Endothelial cell of umbilical vein (primary cell): ENCODE measurements around the gene ADARB1. TPM values are rescaled to one million over a fixed set of nuclear protein-coding genes. Genes with fewer than 3 reads are reported as not detected.

Experiments used
- BruUV-seq: library from RNA; stranded (reverse); fragments of 400-500 nt; replicated peaks from 2 replicates; lab custom pipeline; 2021; lab: Mats Ljungman, UMichigan
- CTCF ChIA-PET: fragments of 300-600, 350-600 bp; sonication (Branson Sonifier 250); formaldehyde crosslinking; loops from one replicate; lab custom pipeline; 2021; ENCODE audit warnings: antibody characterized with exemption, inconsistent platforms; lab: Charles Lee
- POLR2A ChIA-PET: fragments of 300-600, 350-600 bp; sonication (Branson Sonifier 250); formaldehyde crosslinking; loops from one replicate; lab custom pipeline; 2021; ENCODE audit warnings: antibody characterized with exemption, inconsistent platforms; lab: Charles Lee
- DNase-seq: peaks from one replicate; pipeline ENCODE4 v3.0.0-alpha.2; 2011; ENCODE audit warnings: low read depth, low spot score
- FAIRE-seq: peaks from 2 replicates; lab custom pipeline; 2011; peaks lifted over from hg19 to GRCh38; lab: Jason Lieb, UNC
- H2AFZ ChIP-seq: 2 replicates; pipeline ENCODE4 v1.6.0; 2012; ENCODE audit warnings: low read depth, low read length, control low read depth, inconsistent platforms
- H3K27ac ChIP-seq: 2 replicates; pipeline ENCODE4 v1.5.1; 2011; ENCODE audit warnings: low read depth, mild to moderate bottlenecking, control low read depth, low read length, moderate library complexity; ENCODE audit not compliant: insufficient read depth
- H3K27me3 ChIP-seq, 2 experiments: 2 replicates each; pipeline versions ENCODE4 v1.6.0 to v1.6.1; 2011; ENCODE audit warnings: low read length in 2 of 2, mixed read lengths in 1 of 2; ENCODE audit not compliant: control insufficient read depth in 2 of 2, insufficient read depth in 2 of 2
- H3K36me3 ChIP-seq, 2 experiments: 2 replicates in 1 of 2; 3 replicates in 1 of 2; pipeline ENCODE4 v1.5.1; 2011; ENCODE audit warnings: low read length in 2 of 2, mild to moderate bottlenecking in 1 of 2, moderate library complexity in 1 of 2; ENCODE audit not compliant: control insufficient read depth in 2 of 2, insufficient read depth in 2 of 2; ENCODE audit errors: extremely low read depth in 1 of 2
- H3K4me1 ChIP-seq: 3 replicates; pipeline ENCODE4 v1.5.1; 2011; ENCODE audit warnings: mild to moderate bottlenecking, low read length; ENCODE audit not compliant: control insufficient read depth, insufficient read depth; ENCODE audit errors: extremely low read depth
- H3K4me2 ChIP-seq: 2 replicates; pipeline ENCODE4 v1.6.1; 2011; ENCODE audit warnings: low read length, control low read depth, mixed read lengths; ENCODE audit not compliant: insufficient read depth
- H3K4me3 ChIP-seq, 3 experiments: fragments of 200-600 bp in 1 of 3; sonication (generic), shearing (Covaris generic) in 1 of 3; replicated peaks in 1 of 3; 2 replicates each; pipeline ENCODE4 v1.5.1; 2011 to 2016; ENCODE audit warnings: control low read depth in 3 of 3, low read length in 3 of 3, mild to moderate bottlenecking in 2 of 3, inconsistent platforms in 1 of 3, low read depth in 1 of 3, moderate library complexity in 1 of 3; ENCODE audit not compliant: insufficient read depth in 1 of 3
- H3K79me2 ChIP-seq: 2 replicates; pipeline ENCODE4 v1.6.0; 2012; ENCODE audit warnings: low read length, inconsistent platforms; ENCODE audit not compliant: control insufficient read depth, insufficient read depth
- H3K9ac ChIP-seq: replicated peaks from 2 replicates; pipeline ENCODE3; 2011; ENCODE audit warnings: low read length, control low read depth; ENCODE audit not compliant: insufficient read depth; ENCODE audit errors: extremely low read depth
- H3K9me1 ChIP-seq: replicated peaks from 3 replicates; pipeline ENCODE4 v1.6.0; 2011; ENCODE audit warnings: mild to moderate bottlenecking, low read length; ENCODE audit not compliant: control insufficient read depth, insufficient read depth; ENCODE audit errors: extremely low read depth
- H3K9me3 ChIP-seq: replicated peaks from 2 replicates; pipeline ENCODE4 v1.5.1; 2012; ENCODE audit warnings: low read length, inconsistent platforms; ENCODE audit not compliant: control insufficient read depth, insufficient read depth
- H4K20me1 ChIP-seq: replicated peaks from 2 replicates; pipeline ENCODE3; 2011; ENCODE audit warnings: mild to moderate bottlenecking, low read length; ENCODE audit not compliant: control insufficient read depth, insufficient read depth; ENCODE audit errors: extremely low read depth
- EZH2 ChIP-seq: IDR thresholded peaks from 2 replicates; pipeline ENCODE4 v1.6.1; 2012; ENCODE audit warnings: borderline replicate concordance, low read depth, mild to moderate bottlenecking, moderate library complexity, low read length, inconsistent platforms; ENCODE audit not compliant: severe bottlenecking
- FOS ChIP-seq: IDR thresholded peaks from 2 replicates; pipeline ENCODE4 v1.6.1; 2011; ENCODE audit warnings: mild to moderate bottlenecking, low read length, moderate library complexity, borderline replicate concordance; ENCODE audit not compliant: insufficient read depth
- GATA2 ChIP-seq: IDR thresholded peaks from 2 replicates; pipeline ENCODE4 v1.7.0; 2011; ENCODE audit warnings: low read depth, mild to moderate bottlenecking, moderate library complexity, mixed read lengths, low read length; ENCODE audit not compliant: insufficient read length, insufficient read depth
- JUN ChIP-seq: IDR thresholded peaks from 2 replicates; pipeline ENCODE4 v1.6.1; 2011; ENCODE audit warnings: borderline replicate concordance, low read depth; ENCODE audit not compliant: insufficient read length, insufficient read depth
- MYC ChIP-seq: IDR thresholded peaks from one replicate; pipeline ENCODE4 v1.6.1; 2011; ENCODE audit warnings: mild to moderate bottlenecking, low read depth, low read length
- POLR2A ChIP-seq: IDR thresholded peaks from 2 replicates; pipeline ENCODE4 v1.6.1; 2012; ENCODE audit warnings: low read depth, mild to moderate bottlenecking, control low read depth, low read length
- POLR2AphosphoS5 ChIP-seq: IDR thresholded peaks from 2 replicates; pipeline ENCODE4 v1.6.1; 2012; ENCODE audit warnings: low read depth, mild to moderate bottlenecking, control low read depth, low read length, moderate library complexity; ENCODE audit not compliant: insufficient read depth
- dilution Hi-C: fragments of 300-500 bp; cut with MboI; formaldehyde crosslinking; loops from one replicate; pipeline ENCODE4 v1.15.0; 2019; ENCODE audit warnings: low sequenced_read_pairs; ENCODE audit not compliant: extremely low pct_ligation_motif_present
- intact Hi-C: fragments of 100-400 bp; cut with micrococcal nuclease; formaldehyde crosslinking; loops from one replicate; pipeline ENCODE4 v1.10.0; 2022
- polyA plus RNA-seq, 4 experiments: library from polyadenylated mRNA; depleted of rRNA in 3 of 4; stranded (reverse) in 3 of 4; unstranded in 1 of 4; fragments of >200 nt; gene quantifications; 2 replicates each; pipeline versions ENCODE4 v1.2.1 to v1.2.3, GENCODE V29; 2011 to 2012; ENCODE audit warnings: missing spikeins in 1 of 4
- total RNA-seq: library from RNA; stranded (reverse); gene quantifications from 2 replicates; pipeline ENCODE4 v1.2.3, GENCODE V29; 2021
- TF ChIP-seq, protein P1 (sequence below), 2 donors: IDR thresholded peaks; 1 replicate in 1 of 2; 2 replicates in 1 of 2; pipeline ENCODE4 v1.5.1; 2011; ENCODE audit warnings: low read length in 2 of 2, mild to moderate bottlenecking in 2 of 2, moderate library complexity in 2 of 2, control low read depth in 1 of 2, inconsistent platforms in 1 of 2, low read depth in 1 of 2; ENCODE audit not compliant: insufficient read depth in 1 of 2; ENCODE audit errors: extremely low read depth in 1 of 2
- TF ChIP-seq, protein P2 (sequence below): IDR thresholded peaks from 2 replicates; pipeline ENCODE4 v1.6.1; 2011; ENCODE audit not compliant: insufficient read depth, insufficient read length

ADARB1 gene
- total and polyA plus RNA-seq, 2 donors (not counting 3 experiments of a cell fraction or from before 2014, with no cell fraction given) = 32.5 to 54.3 TPM

DNA sequence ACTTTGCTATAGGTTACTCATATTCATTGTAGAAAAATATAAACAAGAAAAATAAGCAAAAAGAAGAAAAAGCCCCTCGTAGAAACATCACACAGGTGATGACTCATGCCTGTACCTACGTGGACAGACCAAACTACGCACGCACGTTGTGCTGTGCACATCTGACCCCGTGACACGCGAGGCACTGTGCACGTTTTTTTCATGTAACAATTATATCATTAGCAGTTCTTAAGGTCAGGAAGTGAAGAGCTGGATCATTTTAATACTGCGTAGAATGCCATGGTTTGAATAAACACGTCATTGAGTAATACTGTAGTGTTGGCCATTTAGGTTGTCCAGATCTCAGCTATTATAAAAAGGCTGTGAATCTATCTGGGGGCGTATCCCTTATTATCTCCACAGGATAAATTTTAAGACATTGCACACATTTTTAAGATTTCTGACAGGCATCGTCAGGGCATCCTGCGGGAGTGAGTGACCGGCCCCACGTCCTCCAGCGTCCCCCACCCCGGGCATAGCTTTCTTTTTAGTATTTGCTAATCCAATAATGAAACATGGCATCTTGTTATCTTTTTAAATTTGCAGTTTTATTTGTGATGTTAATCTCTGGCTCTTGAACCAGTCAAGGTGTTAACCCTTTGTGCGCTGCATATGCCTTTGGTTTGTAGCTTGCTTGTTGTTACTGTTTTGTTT, 23.4 kb upstream of the ADARB1 start:
- Histone ChIP-seq H3K4me1 (peaks cover 3% of the 10 kb centered on the region), H3K4me3 (no peak overlapping the region), H3K79me2 (no peaks in the 10 kb centered on the region), H3K9me1 (no peaks in the 10 kb centered on the region), H3K27me3 (peaks cover 0 to 4% of the 10 kb centered on the region in 2 experiments), H4K20me1 (no peaks in the 10 kb centered on the region), H3K9ac (no peak overlapping the region), H3K9me3 (no peaks in the 10 kb centered on the region), H2AFZ (no peak overlapping the region), H3K36me3 (no peaks in the 10 kb centered on the region), H3K27ac (no peak overlapping the region), H3K4me2 (no peak overlapping the region)
- no TSS peak for BruUV-seq
- CTCF ChIA-PET = interaction anchor here (0.9 to 1.5 kb wide), 4 partner anchors 21 to 86 kb away, joined by 3 to 6 read pairs (median 4); no protein-coding TSS in a partner anchor
- FAIRE-seq (no peak), DNase-seq (no peak)
- intact Hi-C loops (no loop called here), dilution Hi-C loops (no loop called here)
- TF ChIP-seq MYC = no peak
- TF ChIP-seq EZH2 = no peak
- no peak for TF ChIP-seq JUN
- no peak for TF ChIP-seq GATA2
- TF ChIP-seq, protein P1, sequence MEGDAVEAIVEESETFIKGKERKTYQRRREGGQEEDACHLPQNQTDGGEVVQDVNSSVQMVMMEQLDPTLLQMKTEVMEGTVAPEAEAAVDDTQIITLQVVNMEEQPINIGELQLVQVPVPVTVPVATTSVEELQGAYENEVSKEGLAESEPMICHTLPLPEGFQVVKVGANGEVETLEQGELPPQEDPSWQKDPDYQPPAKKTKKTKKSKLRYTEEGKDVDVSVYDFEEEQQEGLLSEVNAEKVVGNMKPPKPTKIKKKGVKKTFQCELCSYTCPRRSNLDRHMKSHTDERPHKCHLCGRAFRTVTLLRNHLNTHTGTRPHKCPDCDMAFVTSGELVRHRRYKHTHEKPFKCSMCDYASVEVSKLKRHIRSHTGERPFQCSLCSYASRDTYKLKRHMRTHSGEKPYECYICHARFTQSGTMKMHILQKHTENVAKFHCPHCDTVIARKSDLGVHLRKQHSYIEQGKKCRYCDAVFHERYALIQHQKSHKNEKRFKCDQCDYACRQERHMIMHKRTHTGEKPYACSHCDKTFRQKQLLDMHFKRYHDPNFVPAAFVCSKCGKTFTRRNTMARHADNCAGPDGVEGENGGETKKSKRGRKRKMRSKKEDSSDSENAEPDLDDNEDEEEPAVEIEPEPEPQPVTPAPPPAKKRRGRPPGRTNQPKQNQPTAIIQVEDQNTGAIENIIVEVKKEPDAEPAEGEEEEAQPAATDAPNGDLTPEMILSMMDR (IDR thresholded peaks at IDR 0.05; ENCODE audit: extremely low read depth in 1 of 2, insufficient read depth in 1 of 2, low read depth in 1 of 2, low read length in 2 of 2) = no peak
- no peak for TF ChIP-seq POLR2AphosphoS5
- TF ChIP-seq POLR2A = no peak
- TF ChIP-seq, protein P2, sequence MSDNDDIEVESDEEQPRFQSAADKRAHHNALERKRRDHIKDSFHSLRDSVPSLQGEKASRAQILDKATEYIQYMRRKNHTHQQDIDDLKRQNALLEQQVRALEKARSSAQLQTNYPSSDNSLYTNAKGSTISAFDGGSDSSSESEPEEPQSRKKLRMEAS = no peak
- no peak for TF ChIP-seq FOS
- POLR2A ChIA-PET = no interaction called here
